GM21786 (cell line): ENCODE results near the gene TM2D3.

ENCODE experiments used
- ATAC-seq: cut with Tn5 transposase; IDR thresholded peaks from one replicate; pipeline ENCODE4 v1.9.1; 2021; ENCODE audit not compliant: unreplicated experiment

The TM2D3 gene

GRCh38 chr15:101625980-101626379 lies 26.2 kb downstream of the TM2D3 start:
- no peak for ATAC-seq

GRCh38 chr15:101625184-101625583 lies 27.0 kb downstream of the TM2D3 start:
- ATAC-seq = no peak

DNA sequence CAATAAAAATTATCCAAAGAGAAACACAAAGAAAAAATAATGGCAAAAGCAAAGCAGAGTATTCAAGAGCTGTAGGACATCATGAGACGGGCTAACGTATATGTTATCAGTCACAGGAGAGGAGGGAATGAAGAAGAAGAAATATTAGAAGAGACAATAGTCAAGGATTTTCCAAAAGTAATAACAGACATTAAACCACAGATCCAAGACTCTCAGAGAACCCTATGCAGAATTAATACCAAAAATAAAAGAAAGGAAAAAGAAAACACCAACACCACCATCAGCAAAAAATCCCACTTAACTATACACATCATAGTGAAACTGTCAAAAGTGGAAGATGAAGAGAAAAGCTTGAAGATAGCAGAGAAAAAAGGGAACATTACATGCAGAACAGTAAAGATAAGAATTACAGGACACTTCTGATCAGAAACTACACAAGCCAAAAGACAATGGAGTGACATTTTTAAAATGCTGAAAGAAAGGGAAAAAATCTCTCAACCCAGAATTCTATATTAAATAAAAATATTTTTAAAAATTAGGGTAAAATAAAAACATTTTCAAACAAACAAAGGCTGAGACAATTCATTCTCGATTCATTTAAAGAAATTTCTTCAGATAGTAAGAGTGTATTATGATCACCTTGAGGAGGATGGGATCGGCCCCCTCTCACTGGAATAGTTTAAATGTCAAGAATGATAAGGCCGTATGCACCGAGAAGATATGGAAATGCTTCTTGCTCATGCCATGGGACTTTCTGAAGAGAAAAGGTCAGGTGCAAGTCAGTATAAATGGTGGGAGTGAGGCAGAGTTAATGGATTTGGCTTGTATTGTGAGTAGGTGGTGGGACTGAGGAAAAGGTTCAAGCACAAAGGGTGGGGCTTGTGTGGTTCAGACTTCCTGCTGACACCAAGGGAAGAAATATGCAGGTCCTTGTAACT lies 28.5 kb downstream of the TM2D3 start:
- no peak for ATAC-seq

DNA sequence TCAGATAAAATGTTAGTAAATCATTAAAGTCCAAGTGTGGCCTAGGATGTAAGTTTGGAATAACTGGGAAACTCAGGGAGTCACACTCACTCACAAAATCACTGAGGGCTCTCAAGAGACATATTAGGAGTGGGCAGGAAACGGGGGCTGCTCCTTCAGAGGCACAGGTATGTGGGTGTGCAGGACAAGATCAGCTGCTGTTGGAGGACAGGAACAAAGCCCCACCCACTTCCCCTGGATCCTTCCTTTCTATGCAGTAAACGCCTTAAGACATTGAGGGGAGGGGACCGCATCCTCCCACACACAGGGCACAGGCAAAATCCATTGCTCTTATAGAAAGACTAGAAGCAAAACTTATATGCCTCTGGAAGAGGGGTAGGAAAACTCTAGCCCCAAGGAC lies 30.2 kb downstream of the TM2D3 start:
- ATAC-seq = no peak

DNA sequence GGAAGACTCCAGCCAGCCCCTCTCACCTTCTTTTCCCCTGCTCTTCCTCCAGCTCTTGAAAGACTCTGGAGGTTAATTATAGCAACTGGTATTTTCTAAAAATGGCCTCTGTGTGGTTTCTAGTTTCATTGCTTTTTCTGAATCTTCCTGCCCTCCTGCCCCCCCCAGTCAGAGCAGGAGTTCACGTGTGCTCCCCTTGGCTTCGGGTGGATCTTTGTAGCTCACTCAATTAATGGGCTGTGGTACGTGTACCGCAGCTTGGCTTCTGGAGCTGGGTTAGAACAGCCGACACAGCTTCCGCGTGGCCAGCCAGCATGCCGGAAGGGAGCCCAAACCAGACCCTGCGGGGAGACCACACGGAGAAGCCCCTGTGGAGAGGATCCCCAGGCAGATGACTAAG lies 31.5 kb downstream of the TM2D3 start:
- peak; percentile 53 for ATAC-seq

DNA sequence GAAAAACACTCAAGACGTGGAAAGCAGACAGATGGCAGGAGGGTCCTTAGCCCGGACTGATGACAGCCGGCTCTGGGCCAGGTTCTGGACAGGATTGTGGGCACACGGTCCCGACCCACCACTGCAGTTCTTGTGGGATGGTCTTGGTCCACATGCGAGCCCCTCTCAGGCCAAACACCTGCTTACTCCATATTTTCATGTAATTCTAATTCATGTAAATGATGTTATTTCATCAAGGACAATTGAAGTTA lies 32.6 kb downstream of the TM2D3 start:
- no peak for ATAC-seq

- no peak for ATAC-seq
Measured at GRCh38 chr15:101618851-101619614, 33.1 kb downstream of the TM2D3 start.

GRCh38 chr15:101618076-101618475 lies 34.1 kb downstream of the TM2D3 start:
- ATAC-seq = no peak

GRCh38 chr15:101617390-101617965 lies 34.7 kb downstream of the TM2D3 start:
- no peak for ATAC-seq

DNA sequence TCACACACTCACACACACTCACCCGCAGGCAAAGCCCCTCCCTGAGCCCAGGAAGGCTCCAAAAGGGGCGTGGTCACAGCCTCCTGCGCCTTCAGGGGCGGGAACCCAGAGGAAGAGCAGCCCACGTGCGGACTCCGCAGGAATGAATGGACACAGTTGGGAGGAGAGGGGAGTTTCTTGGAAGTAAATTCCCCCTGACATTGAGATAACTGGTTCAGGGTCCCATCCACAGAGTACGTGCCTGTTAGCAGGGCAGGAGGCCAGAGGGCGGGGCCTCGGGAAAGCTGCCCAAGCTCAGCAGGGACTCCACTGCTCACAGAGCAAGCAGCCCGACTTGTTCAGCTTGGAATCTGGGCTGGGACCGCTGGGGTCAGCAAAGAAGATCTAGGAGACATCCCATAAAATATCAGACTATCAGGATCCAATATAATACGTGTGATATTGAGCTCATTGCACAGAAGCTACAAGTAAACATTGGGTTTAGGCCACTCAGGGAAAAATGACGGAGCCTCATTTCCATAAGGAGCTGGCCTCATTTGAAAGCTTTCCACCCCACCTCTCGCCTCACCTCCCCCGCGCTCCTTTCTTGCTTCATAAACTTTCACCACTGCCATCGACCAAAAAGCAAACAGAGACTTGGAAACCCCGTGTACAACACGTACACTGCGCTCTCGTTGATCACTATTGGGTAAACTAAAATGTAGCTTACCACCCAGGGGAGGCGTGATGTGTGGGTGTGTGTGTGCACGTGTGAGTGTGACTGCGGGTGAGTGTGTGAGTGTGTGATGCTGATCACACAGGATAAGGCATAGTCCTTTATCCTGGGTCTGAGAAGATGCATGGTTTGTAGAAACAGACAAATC lies 36.0 kb downstream of the TM2D3 start:
- ATAC-seq = no peak

DNA sequence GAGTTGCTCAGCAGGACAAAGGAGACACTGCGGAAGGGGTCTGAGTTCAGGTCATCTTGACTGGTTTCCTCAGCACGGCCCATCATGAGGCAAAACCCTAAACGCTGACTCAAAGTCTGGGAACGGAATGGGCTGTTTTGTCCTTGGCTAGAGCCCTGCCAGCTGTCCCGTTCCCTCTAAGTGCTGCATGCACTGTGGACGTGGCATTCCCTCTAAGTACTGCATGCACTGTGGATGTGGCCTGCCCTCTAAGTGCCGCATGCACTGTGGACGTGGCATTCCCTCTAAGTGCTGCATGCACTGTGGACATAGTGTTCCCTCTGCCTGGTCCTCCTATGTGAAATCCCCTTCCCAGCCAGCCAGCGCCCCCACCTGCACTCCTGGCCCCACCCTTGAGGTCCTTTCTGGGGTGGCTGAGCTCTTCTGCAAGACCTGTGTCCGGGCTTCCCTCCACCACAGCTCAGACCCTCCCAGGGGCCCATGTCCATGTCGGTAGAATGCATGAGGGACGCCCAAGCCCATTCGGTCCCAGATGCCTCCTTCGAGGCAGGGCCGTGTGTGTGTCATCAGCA lies 36.7 kb downstream of the TM2D3 start:
- ATAC-seq = no peak

DNA sequence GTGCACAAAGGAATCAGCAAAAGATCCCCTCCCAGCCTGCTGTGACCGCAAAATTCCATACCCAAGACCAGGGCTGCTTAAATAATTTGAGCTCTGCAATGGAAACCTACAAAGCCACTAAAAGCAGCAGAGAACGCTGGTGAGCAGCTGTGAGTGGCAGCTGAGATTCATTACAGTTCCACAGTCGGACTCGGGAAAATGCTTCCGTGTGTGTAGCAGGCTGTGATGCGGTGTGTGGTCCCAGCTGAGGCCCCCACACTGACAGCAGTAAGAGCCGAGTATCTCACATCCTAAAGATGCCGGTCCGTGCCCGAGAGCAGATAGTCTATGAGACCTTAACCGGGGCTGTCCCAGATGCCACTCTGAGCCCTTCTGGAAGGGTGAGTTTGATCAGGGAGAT lies 37.4 kb downstream of the TM2D3 start:
- ATAC-seq = no peak

DNA sequence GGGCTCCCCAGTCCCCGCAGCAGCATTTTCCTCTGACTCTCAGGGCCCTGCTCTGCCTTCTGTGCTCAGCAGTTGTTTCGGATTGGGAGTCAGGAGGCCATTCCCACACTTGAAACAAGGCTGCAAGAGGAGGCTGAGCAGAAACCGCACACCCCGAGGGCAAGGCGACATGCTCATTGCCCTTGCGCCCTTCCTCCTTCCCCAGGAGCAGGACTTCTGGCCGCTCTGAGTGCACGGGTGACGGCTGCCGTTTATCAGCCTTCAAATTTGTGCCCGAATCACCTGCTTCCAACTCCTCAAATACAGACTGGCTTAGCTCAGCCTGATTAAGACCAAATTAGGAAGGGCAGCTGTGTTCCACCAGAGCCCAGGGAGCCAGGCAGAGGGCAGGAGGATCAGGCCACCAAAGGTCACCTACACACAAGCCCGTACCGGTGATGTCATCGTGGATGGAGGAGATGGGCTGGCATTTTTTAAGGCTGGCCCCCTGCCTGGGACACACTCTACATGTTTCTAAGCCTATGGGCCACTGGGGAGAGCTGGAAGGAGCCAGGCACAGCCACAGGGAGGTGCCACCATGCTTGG lies 38.1 kb downstream of the TM2D3 start:
- no peak for ATAC-seq

- ATAC-seq = no peak
Measured at GRCh38 chr15:101613130-101614000, 38.8 kb downstream of the TM2D3 start.

- ATAC-seq = no peak
Measured at GRCh38 chr15:101612676-101613075, 39.5 kb downstream of the TM2D3 start.

- ATAC-seq = no peak
Measured at GRCh38 chr15:101611580-101612299, 40.4 kb downstream of the TM2D3 start.

DNA sequence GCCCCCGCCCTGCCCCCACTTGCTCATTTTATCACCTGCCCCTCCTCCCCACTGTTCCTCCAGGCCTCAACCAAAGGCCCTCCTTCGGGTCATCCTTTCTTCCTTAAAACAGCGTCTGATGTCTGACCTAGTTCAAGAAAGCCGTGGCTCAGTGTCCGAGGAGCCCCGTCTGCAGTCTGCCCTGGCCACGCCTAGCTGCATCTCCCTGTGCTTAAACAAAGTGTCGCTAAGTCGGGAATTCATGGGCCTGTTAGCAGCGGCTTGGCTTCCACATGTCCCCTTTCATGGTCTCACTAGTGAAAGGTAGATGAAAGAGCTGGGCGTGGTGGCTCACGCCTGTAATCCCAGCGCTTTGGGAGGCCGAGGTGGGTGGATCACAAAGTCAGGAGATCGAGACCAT lies 41.2 kb downstream of the TM2D3 start:
- ATAC-seq = no peak

DNA sequence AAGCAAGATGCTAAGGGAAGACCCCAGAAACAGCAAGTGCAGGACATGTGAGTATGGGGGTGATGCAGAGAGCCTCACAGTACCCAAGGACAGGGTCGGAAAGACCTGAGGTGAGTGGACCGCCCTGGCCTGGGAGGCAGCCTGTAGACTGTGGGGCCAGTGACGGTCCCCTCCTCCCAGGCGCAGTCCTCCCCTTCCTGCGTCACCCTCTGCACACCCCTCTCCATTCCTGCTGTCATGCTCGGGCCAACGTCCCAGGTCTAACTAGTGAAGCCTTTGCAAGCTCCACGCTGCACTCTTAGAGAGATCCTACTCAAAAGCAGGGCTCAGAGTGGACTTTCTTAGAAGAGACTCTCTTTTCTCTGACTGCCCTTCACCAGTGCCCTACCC lies 41.6 kb downstream of the TM2D3 start:
- no peak for ATAC-seq
